ENCODE measurements around the gene SPATA25.

SPATA25 gene

DNA sequence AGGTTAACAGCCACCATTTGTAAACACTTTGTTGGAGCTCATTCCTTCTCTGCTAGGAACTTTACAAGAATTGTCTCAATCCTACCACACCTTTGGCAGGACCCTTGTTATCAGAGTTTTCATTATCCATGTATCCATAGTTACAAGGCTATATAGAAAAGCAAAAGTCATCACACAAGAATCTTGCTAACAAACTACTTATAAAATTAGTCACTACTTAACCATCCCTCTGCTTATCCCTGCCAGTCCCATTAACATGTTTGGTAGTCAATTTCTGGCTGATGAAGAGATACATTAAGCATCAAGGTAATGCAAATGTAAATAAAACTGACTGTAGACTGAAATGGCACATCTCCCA lies 19.6 kb downstream of the SPATA25 start:
- H3K27ac ChIP-seq: no peak overlapping the region
- ChIA-PET CTCF (interaction anchor here (0.6 to 0.7 kb wide), 2 partner anchors 53 to 498 kb away, joined by 3 to 7 read pairs; no protein-coding TSS in a partner anchor), POLR2A (ENCODE audit: low non-redundant PET) (interaction anchor here (0.6 kb wide), 1 partner anchor 11 kb away, joined by 3 read pairs; no protein-coding TSS in a partner anchor)
- DNase-seq (ENCODE audit: low spot score): peak; percentile 89
- TF ChIP-seq, protein P1, sequence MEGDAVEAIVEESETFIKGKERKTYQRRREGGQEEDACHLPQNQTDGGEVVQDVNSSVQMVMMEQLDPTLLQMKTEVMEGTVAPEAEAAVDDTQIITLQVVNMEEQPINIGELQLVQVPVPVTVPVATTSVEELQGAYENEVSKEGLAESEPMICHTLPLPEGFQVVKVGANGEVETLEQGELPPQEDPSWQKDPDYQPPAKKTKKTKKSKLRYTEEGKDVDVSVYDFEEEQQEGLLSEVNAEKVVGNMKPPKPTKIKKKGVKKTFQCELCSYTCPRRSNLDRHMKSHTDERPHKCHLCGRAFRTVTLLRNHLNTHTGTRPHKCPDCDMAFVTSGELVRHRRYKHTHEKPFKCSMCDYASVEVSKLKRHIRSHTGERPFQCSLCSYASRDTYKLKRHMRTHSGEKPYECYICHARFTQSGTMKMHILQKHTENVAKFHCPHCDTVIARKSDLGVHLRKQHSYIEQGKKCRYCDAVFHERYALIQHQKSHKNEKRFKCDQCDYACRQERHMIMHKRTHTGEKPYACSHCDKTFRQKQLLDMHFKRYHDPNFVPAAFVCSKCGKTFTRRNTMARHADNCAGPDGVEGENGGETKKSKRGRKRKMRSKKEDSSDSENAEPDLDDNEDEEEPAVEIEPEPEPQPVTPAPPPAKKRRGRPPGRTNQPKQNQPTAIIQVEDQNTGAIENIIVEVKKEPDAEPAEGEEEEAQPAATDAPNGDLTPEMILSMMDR (conservative IDR thresholded peaks at IDR 0.05; ENCODE audit: low read depth): no peak

DNA sequence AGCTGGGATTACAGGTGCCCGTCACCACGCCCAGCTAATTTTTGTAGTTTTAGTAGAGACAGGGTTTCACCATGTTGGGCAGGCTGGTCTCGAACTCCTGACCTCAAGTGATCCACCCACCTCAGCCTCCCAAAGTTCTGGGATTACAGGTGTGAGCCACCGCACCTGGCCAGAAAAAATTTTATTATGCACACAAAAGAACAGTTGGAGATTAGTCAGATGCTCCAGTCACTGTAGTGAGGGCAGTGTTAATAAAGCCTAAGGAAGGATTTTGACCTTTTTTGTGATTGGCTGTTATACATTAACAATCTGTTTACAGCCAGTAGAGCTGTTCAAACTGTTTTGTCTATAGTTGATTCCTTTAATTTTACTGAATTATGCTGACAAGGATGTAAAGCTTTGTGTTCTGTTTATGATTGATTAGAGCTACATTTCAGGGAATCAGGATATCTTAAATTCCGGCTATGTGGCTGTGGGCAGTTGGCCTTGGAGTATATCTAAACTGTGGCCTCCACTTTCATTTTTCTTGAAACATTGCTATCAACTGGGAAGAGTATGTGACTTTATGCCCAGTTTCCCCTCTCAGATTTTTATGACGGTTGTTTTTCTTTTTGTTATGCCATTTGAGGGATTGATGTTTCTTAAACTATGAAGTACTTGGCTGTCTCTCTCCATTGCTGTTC lies 20.1 kb downstream of the SPATA25 start:
- H3K27ac ChIP-seq: peak overlapping the region; percentile 35; the same call in 1 of the 2 replicates
- no peak for DNase-seq (ENCODE audit: low spot score)
- TF ChIP-seq, protein P1 (conservative IDR thresholded peaks at IDR 0.05; ENCODE audit: low read depth): no peak
- POLR2A ChIA-PET (ENCODE audit: low non-redundant PET): interaction anchor here (0.8 kb wide), 1 partner anchor 9 kb away, joined by 3 read pairs; no protein-coding TSS in a partner anchor
- CTCF ChIA-PET: interaction anchor here (0.6 to 0.7 kb wide), 3 partner anchors 25 to 551 kb away, joined by 3 to 7 read pairs (median 3); no protein-coding TSS in a partner anchor

DNA sequence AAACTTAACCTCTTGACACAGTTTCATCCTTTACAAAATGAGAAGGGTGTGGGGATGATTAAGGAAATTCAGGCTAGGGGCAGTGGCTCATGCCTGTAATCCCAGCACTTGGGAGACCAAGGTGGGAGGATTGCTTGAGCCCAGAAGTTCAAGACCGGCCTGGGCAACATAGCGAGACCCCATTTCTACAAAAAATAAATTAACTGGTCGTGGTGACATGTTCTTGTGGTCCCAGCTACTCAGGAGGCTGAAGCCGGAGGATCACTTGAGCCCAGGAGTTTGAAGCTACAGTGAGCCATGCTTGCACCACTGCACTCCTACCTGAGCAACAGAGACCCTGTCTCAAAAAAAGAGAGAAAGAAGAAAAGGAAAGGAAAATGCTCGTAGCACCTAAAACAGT lies 21.0 kb downstream of the SPATA25 start:
- TF ChIP-seq, protein P1 (conservative IDR thresholded peaks at IDR 0.05; ENCODE audit: low read depth): no peak
- CTCF ChIA-PET: no interaction called here
- H3K27ac ChIP-seq: no peak overlapping the region
- POLR2A ChIA-PET (ENCODE audit: low non-redundant PET): interaction anchor here (0.8 kb wide), 1 partner anchor 8 kb away, joined by 3 read pairs; no protein-coding TSS in a partner anchor
- no peak for DNase-seq (ENCODE audit: low spot score)

DNA sequence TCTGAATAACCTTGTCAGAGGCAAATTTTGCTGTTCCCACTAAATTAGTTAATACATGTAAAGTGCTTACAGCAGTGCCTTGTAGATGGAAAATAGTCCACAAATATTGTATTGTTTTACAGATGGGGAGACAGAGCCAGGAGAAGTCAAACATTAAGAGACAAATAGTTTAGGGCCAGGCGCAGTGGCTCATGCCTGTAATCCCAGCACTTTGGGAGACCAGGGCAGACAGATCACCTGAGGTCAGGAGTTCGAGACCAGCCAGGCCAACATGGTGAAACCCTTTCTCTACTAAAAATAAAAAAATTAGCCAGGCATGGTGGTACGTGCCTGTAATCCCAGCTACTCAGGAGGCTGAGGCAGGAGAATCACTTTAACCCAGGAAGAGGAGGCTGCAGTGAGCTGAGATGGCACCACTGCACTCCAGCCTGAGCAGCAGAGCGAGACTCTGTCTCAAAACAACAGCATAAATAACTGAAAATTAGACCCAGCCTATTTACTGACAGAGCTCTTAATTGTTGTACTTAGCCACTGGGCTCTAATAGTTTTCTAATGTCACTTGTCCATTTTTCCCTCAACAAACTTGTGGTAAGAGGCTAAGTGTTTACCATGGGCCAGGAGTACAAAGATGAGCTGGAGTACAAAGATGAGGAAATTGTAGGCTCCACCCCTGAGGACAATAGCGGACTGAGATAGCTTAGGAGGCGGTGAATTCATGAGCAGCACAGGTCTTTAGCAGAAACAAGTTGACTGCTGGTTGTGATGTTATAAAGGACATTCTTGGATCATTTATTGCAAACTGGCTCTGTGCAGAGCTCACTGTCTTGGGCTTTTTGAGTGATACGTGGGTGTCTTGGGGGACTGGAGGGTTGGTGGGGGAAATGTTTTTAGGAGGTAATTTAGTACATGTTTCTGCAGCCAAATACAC lies 23.6 kb downstream of the SPATA25 start:
- POLR2A ChIA-PET (ENCODE audit: low non-redundant PET): no interaction called here
- H3K27ac ChIP-seq: no peak overlapping the region
- TF ChIP-seq, protein P1 (conservative IDR thresholded peaks at IDR 0.05; ENCODE audit: low read depth): no peak
- DNase-seq (ENCODE audit: low spot score): no peak
- CTCF ChIA-PET: interaction anchor here (0.5 to 0.7 kb wide), 4 partner anchors 24 to 793 kb away, joined by 3 to 4 read pairs (median 4); partner anchors contain the start of gene SPATA25

DNA sequence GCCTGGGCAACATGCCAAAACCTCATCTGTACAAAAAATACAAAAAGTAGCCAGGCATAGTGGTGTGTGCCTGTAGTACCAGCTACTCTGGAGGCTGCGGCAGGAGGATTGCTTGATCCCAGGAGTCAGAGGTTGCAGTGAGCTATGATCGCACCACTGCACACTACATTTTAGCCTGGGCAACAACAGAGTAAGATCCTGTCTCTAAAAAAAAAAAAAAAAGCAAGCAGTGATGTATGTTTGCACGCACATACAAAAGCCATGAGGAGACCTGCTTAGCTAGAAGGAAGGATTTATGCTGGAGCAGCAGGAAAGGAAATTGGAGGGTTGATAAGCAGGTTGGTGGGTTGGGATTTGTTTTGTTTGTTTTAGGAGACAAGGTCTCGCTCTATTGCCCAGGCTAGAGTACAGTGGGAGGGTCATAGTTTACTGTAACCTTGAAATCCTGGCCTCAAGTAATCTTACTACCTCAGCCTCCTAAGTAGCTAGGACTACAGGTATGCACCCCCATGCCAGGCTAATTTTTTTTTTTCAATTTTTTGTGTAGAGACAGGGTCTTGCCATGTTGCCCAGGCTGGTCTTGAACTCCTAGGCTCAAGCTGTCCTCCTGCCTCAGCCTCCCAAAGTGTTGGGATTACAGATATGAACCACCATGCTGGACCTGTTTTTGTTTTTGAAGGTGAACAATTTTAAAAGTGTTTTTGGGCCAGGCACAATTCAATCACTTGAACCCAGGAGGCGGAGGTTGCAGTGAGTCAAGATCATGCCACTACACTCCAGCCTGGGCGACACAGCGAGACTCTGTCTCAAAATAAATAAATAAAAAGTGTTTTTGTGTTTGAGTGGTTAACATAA lies 26.0 kb downstream of the SPATA25 start:
- no peak for DNase-seq (ENCODE audit: low spot score)
- no peak overlapping the region for H3K27ac ChIP-seq
- TF ChIP-seq, protein P1 (conservative IDR thresholded peaks at IDR 0.05; ENCODE audit: low read depth): no peak
- CTCF ChIA-PET: interaction anchor here (0.5 kb wide), 1 partner anchor 52 kb away, joined by 4 read pairs; no protein-coding TSS in a partner anchor
- POLR2A ChIA-PET (ENCODE audit: low non-redundant PET): interaction anchor here (0.6 to 1.1 kb wide), 2 partner anchors 19 to 153 kb away, joined by 3 to 7 read pairs; no protein-coding TSS in a partner anchor

Data from RWPE1 (cell line).